Esophagus squamous epithelium (tissue), 5 donors: ENCODE measurements around the gene MSH2. TPM values are rescaled to one million over a fixed set of nuclear protein-coding genes. Genes with fewer than 3 reads are reported as not detected.
A peak's percentile ranks its signal among the peaks of the same experiment; 100 is the strongest.

Source experiments
- DNase-seq: peaks from one replicate; lab custom pipeline; 2025; lab: John Stamatoyannopoulos, UW
- H3K27ac ChIP-seq, 4 donors: fragments of 200-600 bp; sonication (generic); one replicate each; pipeline ENCODE4 v1.5.1; 2016 to 2019; ENCODE audit warnings: mild to moderate bottlenecking in 1 of 4
- H3K27me3 ChIP-seq, 4 donors: fragments of 200-600 bp; sonication (generic); 1 replicate in 3 of 4; 2 replicates in 1 of 4; pipeline versions ENCODE4 v1.5.1 to v1.6.0; 2017 to 2021; ENCODE audit warnings: antibody characterized with exemption in 1 of 4
- H3K36me3 ChIP-seq, 3 donors: fragments of 200-600 bp; sonication (generic); one replicate each; pipeline ENCODE4 v1.5.1; 2016 to 2019
- H3K4me1 ChIP-seq, 3 donors: fragments of 200-600 bp; sonication (generic); one replicate each; pipeline ENCODE4 v1.5.1; 2017 to 2019
- H3K4me3 ChIP-seq, 4 donors: fragments of 200-600 bp; sonication (generic); 1 replicate in 3 of 4; 2 replicates in 1 of 4; pipeline ENCODE4 v1.5.1; 2016 to 2019; ENCODE audit warnings: mild to moderate bottlenecking in 2 of 4, moderate library complexity in 1 of 4
- H3K9me3 ChIP-seq, 3 donors: fragments of 200-600 bp; sonication (generic); one replicate each; pipeline ENCODE4 v1.5.1; 2016 to 2019
- POLR2A ChIP-seq, 4 donors: fragments of 450-650 bp; IDR thresholded peaks; one replicate each; pipeline ENCODE4 v1.6.1; 2017; ENCODE audit warnings: antibody characterized with exemption in 4 of 4, mild to moderate bottlenecking in 4 of 4, moderate library complexity in 3 of 4
- WGBS, 2 donors: methylation state at CpG; one replicate each; pipeline ENCODE4 v1.1.5; 2018; 5-methylcytosine and 5-hydroxymethylcytosine counted together
- intact Hi-C: fragments of 100-400 bp; cut with DNase I; formaldehyde crosslinking; loops from one replicate; pipeline ENCODE4 v1.15.0; 2022
- total RNA-seq, 4 donors: library from RNA; depleted of rRNA; stranded (reverse); fragments of >200 nt; gene quantifications; one replicate each; pipeline ENCODE4 v1.1.0, GENCODE V29; 2016
- TF ChIP-seq, protein P1 (sequence below), 6 experiments: fragments of 450-650 bp in 4 of 6; fragments of 200-600 bp in 2 of 6; sonication (generic) in 2 of 6; IDR thresholded peaks; one replicate each; pipeline ENCODE4 v1.5.1; 2016 to 2019; ENCODE audit warnings: antibody characterized with exemption in 6 of 6, mild to moderate bottlenecking in 4 of 6, moderate library complexity in 4 of 6
- donor health status: DM: yes; HTN: yes; CAD: no.

Gene MSH2
- total RNA-seq, 4 donors from 2014 or later = 8.3 to 14.4 (median 12.3) TPM

DNA sequence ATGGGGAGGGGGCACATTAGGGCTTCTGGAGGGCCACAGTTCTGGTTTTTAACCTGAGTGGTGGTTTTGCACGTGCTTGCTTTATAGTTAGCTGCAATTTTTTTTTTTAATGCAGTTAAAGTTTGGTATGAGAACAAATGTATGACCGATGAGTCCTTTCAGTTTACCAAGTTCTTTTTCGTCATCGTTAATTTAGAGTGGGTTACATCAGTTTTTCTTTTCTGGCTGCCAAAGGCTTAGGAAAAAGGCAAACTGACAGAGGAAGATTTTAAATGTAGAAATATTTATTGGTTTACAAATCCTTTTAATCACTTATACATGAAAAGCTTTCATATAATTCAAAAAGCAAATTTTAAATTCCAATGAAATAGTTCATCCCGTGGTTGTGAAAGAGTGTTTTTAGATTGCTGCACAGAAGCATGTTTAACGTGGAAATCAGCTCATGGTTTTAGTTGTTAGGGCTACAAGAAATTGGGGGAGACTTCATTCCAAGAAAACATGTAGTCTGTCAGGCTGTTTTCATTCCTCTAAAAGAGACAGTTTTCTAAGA lies 82.9 kb downstream of the MSH2 start:
- Histone ChIP-seq H3K9me3 (no peaks in the 10 kb centered on the region), H3K27me3 (no peaks in the 10 kb centered on the region), H3K4me3 (no peak overlapping the region), H3K36me3 (peaks cover 0 to 36% (median 5%) of the 10 kb centered on the region in 3 donors), H3K4me1 (peaks cover 0 to 33% (median 7%) of the 10 kb centered on the region in 3 donors), H3K27ac (no peak overlapping the region)
- no peak for DNase-seq
- intact Hi-C loops = no loop called here
- TF ChIP-seq POLR2A (IDR thresholded peaks at IDR 0.05) = no peak
- WGBS, 2 donors = 71 to 81% methylated on average over 6 of the region's 6 CpGs

DNA sequence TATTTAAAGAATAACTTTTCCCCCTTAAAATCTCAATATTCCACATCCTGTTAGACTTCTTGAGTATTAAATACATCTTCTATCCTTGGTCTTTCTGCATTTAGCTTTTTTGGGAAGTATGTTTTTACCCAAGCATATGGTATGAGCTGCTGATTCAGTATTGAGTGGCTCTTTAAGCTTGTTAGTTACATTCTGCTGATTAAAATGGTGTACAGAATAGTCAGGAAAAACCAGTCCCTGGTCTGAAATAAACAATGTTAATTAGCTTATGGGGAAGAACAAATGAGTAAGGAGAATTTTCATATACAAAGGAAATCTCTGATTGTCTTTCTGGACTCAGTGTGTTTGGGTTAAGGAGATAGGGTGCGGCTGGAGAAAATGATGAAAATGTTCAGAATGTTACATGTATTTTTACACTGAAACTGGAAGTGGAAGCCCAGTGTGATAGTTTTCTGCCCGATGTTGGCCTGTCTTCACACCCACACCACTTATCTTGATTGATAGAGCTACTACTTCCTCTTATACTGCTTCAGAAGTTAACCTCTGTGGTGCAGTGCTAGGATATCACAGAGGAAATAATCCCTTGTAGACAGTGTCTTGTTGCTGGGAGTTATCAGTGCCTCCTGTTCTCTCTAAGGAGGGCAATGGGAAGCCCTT lies 84.0 kb downstream of the MSH2 start:
- no peaks in the 10 kb centered on the region for H3K9me3 ChIP-seq
- 34 to 39% methylated on average over 2 of the region's 2 CpGs for WGBS, 2 donors
- no peak for DNase-seq
- H3K27me3 ChIP-seq = no peaks in the 10 kb centered on the region
- peaks cover 0 to 27% (median 5%) of the 10 kb centered on the region in 3 donors for H3K36me3 ChIP-seq
- intact Hi-C loops = no loop called here
- peak overlapping the region in 1 of 4 donors; percentile 3 for H3K27ac ChIP-seq
- peaks cover 0 to 33% (median 7%) of the 10 kb centered on the region in 3 donors for H3K4me1 ChIP-seq
- H3K4me3 ChIP-seq = no peak overlapping the region
- TF ChIP-seq POLR2A (IDR thresholded peaks at IDR 0.05) = no peak
- TF ChIP-seq, protein P1, sequence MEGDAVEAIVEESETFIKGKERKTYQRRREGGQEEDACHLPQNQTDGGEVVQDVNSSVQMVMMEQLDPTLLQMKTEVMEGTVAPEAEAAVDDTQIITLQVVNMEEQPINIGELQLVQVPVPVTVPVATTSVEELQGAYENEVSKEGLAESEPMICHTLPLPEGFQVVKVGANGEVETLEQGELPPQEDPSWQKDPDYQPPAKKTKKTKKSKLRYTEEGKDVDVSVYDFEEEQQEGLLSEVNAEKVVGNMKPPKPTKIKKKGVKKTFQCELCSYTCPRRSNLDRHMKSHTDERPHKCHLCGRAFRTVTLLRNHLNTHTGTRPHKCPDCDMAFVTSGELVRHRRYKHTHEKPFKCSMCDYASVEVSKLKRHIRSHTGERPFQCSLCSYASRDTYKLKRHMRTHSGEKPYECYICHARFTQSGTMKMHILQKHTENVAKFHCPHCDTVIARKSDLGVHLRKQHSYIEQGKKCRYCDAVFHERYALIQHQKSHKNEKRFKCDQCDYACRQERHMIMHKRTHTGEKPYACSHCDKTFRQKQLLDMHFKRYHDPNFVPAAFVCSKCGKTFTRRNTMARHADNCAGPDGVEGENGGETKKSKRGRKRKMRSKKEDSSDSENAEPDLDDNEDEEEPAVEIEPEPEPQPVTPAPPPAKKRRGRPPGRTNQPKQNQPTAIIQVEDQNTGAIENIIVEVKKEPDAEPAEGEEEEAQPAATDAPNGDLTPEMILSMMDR (IDR thresholded peaks at IDR 0.05) = no peak

DNA sequence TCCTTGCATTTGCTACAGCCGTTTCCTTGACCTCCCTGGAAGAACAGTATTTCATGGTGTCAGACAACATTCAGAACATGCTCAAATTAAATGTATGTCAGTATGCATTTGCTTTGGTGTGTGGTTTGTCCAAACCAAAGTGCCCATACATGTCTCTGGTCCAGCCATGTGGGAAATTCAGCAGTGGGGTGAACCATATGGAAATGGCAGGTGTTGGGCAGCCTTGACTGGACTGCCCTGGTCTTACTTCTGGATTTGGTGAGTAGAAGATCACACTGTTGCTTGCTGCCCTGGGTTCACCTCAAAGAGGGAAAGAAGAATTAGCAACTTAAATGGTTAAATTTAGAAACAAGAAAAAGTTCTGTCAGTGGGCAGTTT lies 84.5 kb downstream of the MSH2 start:
- intact Hi-C loops = no loop called here
- peak overlapping the region in 1 of 4 donors; percentile 3 for H3K27ac ChIP-seq
- H3K4me3 ChIP-seq = no peak overlapping the region
- H3K4me1 ChIP-seq = peaks cover 0 to 33% (median 7%) of the 10 kb centered on the region in 3 donors
- DNase-seq = no peak
- H3K27me3 ChIP-seq = no peaks in the 10 kb centered on the region
- TF ChIP-seq, protein P1 (IDR thresholded peaks at IDR 0.05) = no peak
- no peak for TF ChIP-seq POLR2A (IDR thresholded peaks at IDR 0.05)
- H3K36me3 ChIP-seq = peaks cover 0 to 22% (median 5%) of the 10 kb centered on the region in 3 donors
- H3K9me3 ChIP-seq = no peaks in the 10 kb centered on the region
- 88 to 100% methylated on average over 1 of the region's 1 CpG for WGBS, 2 donors

DNA sequence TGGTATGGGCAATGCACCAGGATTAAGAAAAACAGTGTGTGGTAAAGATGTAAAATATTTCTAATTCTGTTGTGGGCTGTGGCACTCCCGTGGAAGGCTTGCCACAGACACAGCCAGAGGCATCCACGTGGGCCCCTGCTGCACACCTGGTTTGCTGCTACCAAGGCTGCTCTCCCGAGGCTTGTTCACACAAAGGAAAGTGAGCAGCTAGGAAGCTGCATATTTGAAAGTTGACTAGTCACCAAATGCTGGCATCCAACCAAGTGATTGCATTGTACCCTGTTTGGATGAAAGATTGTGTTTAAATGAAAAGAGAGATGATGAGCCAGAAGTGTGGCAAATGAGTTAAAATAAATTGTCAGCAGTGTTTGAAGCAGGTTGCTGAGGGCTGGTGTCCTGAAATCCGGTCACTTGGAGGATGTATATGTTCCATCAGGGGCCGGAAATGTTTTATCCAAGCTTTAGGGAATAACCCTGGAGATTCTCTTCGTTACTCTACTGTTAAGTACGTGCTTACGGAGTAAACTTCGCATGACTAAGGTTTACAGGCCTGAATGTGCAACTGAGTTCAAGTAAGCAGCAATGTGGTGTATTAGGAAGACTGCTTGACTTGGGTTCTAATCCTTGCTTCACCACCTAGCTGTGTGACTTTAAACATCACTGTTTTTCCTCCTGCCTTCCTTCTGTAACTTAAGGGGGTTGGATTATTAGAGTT lies 86.1 kb downstream of the MSH2 start:
- Histone ChIP-seq H3K36me3 (peaks cover 0 to 8% (median 0%) of the 10 kb centered on the region in 3 donors), H3K27me3 (no peaks in the 10 kb centered on the region), H3K9me3 (no peaks in the 10 kb centered on the region), H3K4me3 (no peak overlapping the region), H3K4me1 (peaks cover 0 to 33% (median 7%) of the 10 kb centered on the region in 3 donors), H3K27ac (no peak overlapping the region)
- intact Hi-C loops = no loop called here
- WGBS, 2 donors = 40 to 44% methylated on average over 9 of the region's 9 CpGs
- TF ChIP-seq, protein P1 (IDR thresholded peaks at IDR 0.05) = no peak
- no peak for TF ChIP-seq POLR2A (IDR thresholded peaks at IDR 0.05)
- no peak for DNase-seq

DNA sequence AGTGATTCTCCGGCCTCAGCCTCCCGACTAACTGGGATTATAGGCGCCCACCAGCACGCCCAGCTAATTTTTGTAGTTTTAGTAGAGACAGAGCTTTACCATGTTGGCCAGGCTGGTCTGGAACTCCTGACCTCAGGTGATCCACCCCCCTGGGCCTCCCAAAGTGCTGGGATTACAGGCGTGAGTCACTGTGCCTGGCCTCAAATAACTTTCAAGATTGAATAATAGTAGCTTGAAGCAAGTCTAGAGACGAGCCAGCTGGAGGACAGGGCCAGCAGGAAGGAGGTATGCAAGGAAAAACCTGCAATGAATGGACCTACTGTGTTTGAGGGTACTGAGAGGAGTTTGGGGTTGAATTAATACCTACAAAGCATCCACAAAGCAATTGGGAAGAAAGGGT lies 87.5 kb downstream of the MSH2 start:
- Histone ChIP-seq H3K4me3 (no peak overlapping the region), H3K9me3 (no peaks in the 10 kb centered on the region), H3K27ac (no peak overlapping the region), H3K4me1 (peaks cover 0 to 33% (median 7%) of the 10 kb centered on the region in 3 donors), H3K36me3 (no peaks in the 10 kb centered on the region), H3K27me3 (no peaks in the 10 kb centered on the region)
- 59 to 83% methylated on average over 4 to 5 of the region's 6 CpGs for WGBS, 2 donors
- intact Hi-C loops = no loop called here
- TF ChIP-seq, protein P1 (IDR thresholded peaks at IDR 0.05) = no peak
- TF ChIP-seq POLR2A (IDR thresholded peaks at IDR 0.05) = no peak
- DNase-seq = no peak
